IPS DF 6.9 (cell line): ENCODE results near the gene EZH1.

Experiments used
- DNase-seq: peaks from one replicate; pipeline ENCODE4 v3.0.0-alpha.2; 2013; ENCODE audit warnings: low read depth, low spot score
- H3K27ac ChIP-seq: one replicate; pipeline ENCODE4 v1.5.1; 2013; ENCODE audit warnings: low read length, control low read depth
- H3K27me3 ChIP-seq: 2 replicates; pipeline ENCODE4 v1.6.1; 2013; ENCODE audit warnings: mild to moderate bottlenecking, low read length; ENCODE audit not compliant: control insufficient read depth, insufficient read depth
- H3K36me3 ChIP-seq: 2 replicates; pipeline ENCODE4 v1.6.1; 2013; ENCODE audit warnings: low read length; ENCODE audit not compliant: control insufficient read depth, insufficient read depth
- H3K4me1 ChIP-seq: 2 replicates; pipeline ENCODE4 v1.6.1; 2013; ENCODE audit warnings: low read length; ENCODE audit not compliant: control insufficient read depth, insufficient read depth
- H3K4me3 ChIP-seq: 2 replicates; pipeline ENCODE4 v1.5.1; 2013; ENCODE audit warnings: mild to moderate bottlenecking, low read length
- H3K9me3 ChIP-seq: 2 replicates; pipeline ENCODE4 v1.6.1; 2013; ENCODE audit warnings: low read length, inconsistent platforms; ENCODE audit not compliant: control insufficient read depth, insufficient read depth
- WGBS: extraction: QIAGEN DNeasy Blood & Tissue Kit; methylation state at CpG from one replicate; pipeline ENCODE4 v1.1.7; 2013; ENCODE audit warnings: mixed read lengths, missing lambda C conversion rate; ENCODE audit not compliant: insufficient read length, insufficient coverage; 5-methylcytosine and 5-hydroxymethylcytosine counted together

EZH1 gene

DNA sequence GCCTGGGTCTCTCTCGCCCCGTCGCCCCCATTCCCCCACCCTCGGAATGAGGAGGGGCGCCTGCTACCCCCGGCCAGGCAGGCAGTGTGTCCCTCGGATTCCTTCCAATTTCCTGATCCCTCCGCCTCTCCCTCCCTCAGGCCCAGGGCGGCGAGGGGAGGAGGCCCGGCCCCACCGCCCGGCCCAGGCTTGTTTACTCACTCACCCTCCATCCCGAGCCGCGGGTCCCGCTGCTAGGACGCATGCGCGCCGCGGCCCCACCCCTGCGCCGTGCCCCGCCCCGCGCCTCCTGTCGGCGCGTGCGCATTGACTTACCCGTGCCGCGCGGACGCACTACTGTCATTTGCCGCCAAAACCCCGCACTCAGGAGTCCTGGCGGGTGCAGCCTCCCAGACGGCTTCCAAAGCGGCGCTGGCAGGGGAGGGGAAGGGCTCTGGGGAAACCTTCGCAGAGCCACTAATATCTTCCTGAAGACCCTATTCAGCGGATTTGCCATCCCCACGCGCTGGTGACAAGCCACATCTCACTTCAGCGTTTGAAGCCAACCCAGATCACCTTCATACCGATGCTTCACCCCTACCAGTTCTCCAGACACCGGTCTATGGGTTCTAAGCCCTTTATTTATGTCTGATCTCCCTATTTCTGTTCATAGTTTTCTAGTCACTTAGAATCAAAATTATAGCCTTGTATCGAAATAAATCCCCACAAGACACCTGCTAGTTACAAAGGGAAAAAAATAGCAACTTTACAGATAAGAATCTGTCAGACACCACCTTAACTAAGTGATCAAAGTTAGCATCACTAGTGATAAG lies at the start of gene EZH1:
TSS of gene EZH1 (minus strand) at position 235 of the 812 bp plus-strand sequence. CDS start 16,099 bp downstream, outside the sequence.
- peaks cover 8% of the 10 kb centered on the region; the same call in 1 of the 2 replicates for H3K27me3 ChIP-seq
- no peaks in the 10 kb centered on the region for H3K36me3 ChIP-seq
- H3K9me3 ChIP-seq, result no peaks in the 10 kb centered on the region
- peak within 1 kb of the TSS; percentile 51; the same call in 1 of the 2 replicates for H3K4me3 ChIP-seq
- H3K27ac ChIP-seq, result no peak within 1 kb of the TSS
- H3K4me1 ChIP-seq, result peaks cover 2% of the 10 kb centered on the region; the same call in 1 of the 2 replicates
- DNase-seq, result peak; percentile 82
- WGBS, result no CpG with 5 or more reads among the region's 50 CpGs

DNA sequence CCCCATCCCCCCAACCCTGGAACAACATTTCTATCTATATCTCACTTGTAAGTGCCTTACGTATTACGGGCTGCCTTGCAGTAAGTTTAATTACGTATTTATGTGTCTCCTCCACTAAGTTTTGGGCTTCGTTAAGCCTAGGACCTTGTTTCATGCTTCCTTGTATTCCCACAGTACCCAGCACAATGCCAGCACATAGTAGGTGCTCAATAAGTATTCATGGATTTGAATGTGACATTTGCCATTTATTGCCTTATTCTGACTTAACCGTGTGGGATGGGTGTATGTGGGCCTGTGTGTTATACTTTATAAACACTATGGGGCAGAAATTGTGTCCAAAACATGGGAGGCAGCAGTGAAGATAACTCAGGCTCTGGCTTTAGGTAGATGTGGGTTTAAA lies 47.7 kb upstream of the EZH1 start:
- peaks cover 4% of the 10 kb centered on the region; the same call in 1 of the 2 replicates for H3K36me3 ChIP-seq
- no peaks in the 10 kb centered on the region for H3K9me3 ChIP-seq
- no peak for DNase-seq
- no peaks in the 10 kb centered on the region for H3K4me1 ChIP-seq
- H3K27ac ChIP-seq, result no peak overlapping the region
- no peak overlapping the region for H3K4me3 ChIP-seq
- H3K27me3 ChIP-seq, result no peaks in the 10 kb centered on the region
- no CpG with 5 or more reads among the region's 5 CpGs for WGBS

DNA sequence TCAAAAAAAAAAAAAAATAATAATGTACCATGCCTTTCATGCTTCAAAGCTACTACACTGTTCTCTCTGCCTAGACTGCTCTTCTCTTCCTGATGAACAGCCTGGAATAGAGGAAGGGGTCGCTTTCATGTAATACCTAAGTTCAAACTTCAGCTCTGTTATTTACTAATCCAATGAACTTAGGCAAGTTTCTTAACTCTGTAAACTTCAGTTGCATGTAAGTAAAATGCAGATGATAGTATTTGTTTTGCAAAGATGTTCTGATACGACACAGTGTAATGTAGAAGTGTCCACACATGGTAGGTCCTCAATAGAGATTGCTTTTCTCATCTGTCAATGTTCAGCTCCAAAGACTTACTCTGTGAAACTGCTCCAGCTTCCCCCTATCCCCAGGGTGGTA lies 47.1 kb upstream of the EZH1 start:
- Histone ChIP-seq H3K36me3 (peaks cover 4% of the 10 kb centered on the region; the same call in 1 of the 2 replicates), H3K27ac (no peak overlapping the region), H3K9me3 (no peaks in the 10 kb centered on the region), H3K4me3 (no peak overlapping the region), H3K27me3 (no peaks in the 10 kb centered on the region), H3K4me1 (no peaks in the 10 kb centered on the region)
- WGBS, result no CpG with 5 or more reads among the region's 2 CpGs
- no peak for DNase-seq

DNA sequence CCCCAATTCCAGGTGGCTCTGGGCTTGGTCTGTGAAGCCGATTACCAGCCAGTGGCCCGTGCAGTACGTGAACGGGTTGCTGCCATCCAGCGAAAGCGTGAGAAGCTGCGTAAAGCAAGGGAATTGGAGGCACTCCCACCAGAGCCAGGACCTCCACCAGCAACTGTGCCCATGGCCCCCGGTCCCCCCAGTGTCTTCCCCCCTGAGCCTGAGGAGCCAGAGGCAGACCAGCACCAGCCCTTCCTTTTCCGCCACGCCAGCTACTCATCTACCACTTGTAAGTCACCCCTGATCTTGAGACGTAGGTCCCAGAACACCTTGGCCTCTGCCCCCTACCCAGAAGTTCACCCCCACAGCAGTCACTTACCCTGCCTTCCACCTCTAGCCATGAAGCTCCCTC lies 42.4 kb upstream of the EZH1 start:
- H3K36me3 ChIP-seq, result no peaks in the 10 kb centered on the region; the same call in 1 of the 2 replicates
- no peaks in the 10 kb centered on the region for H3K27me3 ChIP-seq
- H3K27ac ChIP-seq, result no peak overlapping the region
- H3K4me1 ChIP-seq, result peaks cover 1% of the 10 kb centered on the region; the same call in 1 of the 2 replicates
- WGBS, result no CpG with 5 or more reads among the region's 11 CpGs
- H3K9me3 ChIP-seq, result no peaks in the 10 kb centered on the region
- no peak overlapping the region for H3K4me3 ChIP-seq
- no peak for DNase-seq

DNA sequence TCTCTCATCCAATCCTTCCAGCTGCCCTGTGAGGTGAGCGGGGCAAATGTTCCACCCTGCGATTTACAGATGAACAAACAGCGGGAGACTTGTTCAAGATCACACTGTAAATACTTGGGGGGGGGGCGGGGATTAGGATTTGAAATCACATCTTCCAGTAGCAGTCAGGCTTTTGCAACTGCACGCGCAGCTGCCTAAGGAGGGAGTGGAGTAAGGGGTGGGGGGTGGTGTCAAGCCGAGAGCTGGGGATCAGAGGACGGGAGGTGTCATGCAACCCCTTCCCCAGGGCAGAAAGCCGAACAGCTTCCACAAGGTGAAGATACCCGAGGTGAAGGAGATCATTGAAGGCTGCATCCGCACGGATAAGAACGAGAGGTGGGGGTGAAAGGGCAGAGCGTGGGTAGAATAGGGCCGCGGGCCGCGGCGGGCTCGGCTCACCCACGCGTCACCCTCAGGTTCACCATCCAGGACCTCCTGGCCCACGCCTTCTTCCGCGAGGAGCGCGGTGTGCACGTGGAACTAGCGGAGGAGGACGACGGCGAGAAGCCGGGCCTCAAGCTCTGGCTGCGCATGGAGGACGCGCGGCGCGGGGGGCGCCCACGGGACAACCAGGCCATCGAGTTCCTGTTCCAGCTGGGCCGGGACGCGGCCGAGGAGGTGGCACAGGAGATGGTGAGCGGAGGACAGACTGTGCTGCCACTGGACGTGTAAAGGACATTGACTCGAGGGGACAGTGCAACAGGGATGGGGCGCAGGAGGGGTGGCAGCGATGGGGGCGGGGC lies 40.2 kb upstream of the EZH1 start:
- H3K4me1 ChIP-seq, result peaks cover 4% of the 10 kb centered on the region
- no peak overlapping the region for H3K27ac ChIP-seq
- WGBS, result no CpG with 5 or more reads among the region's 52 CpGs
- no peaks in the 10 kb centered on the region for H3K9me3 ChIP-seq
- H3K27me3 ChIP-seq, result peaks cover 9% of the 10 kb centered on the region; the same call in 1 of the 2 replicates
- H3K4me3 ChIP-seq, result no peak overlapping the region
- no peak for DNase-seq
- H3K36me3 ChIP-seq, result no peaks in the 10 kb centered on the region; the same call in 1 of the 2 replicates

DNA sequence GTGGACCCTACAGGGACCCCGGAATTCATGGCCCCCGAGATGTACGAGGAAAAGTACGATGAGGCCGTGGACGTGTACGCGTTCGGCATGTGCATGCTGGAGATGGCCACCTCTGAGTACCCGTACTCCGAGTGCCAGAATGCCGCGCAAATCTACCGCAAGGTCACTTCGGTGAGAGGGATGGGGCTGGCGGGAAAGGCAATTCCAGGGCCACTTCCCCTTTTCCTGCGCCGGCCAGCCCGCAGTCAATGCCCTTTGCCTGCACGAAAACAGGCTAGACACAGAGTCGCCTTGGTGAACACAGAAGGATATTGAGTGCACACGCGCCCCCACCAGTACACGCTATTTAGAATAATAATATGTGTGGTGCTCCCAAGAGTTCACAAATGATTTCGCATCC lies 39.6 kb upstream of the EZH1 start:
- H3K4me3 ChIP-seq, result no peak overlapping the region
- H3K4me1 ChIP-seq, result peaks cover 4% of the 10 kb centered on the region
- no peak for DNase-seq
- H3K27ac ChIP-seq, result no peak overlapping the region
- WGBS, result no CpG with 5 or more reads among the region's 25 CpGs
- H3K9me3 ChIP-seq, result no peaks in the 10 kb centered on the region
- H3K27me3 ChIP-seq, result peaks cover 9% of the 10 kb centered on the region; the same call in 1 of the 2 replicates
- H3K36me3 ChIP-seq, result no peaks in the 10 kb centered on the region; the same call in 1 of the 2 replicates

DNA sequence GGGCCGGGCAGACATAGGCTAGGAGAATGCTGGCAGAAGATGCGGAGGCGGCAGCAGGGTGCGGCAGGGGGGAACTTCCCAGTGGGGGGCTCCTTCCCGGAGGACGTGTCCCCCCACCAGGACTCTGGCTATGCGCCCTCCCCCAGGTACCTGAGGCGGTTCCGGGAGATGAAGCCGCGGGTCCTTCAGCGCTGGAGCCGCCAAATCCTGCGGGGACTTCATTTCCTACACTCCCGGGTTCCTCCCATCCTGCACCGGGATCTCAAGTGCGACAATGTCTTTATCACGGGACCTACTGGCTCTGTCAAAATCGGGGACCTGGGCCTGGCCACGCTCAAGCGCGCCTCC lies 38.9 kb upstream of the EZH1 start:
- Histone ChIP-seq H3K4me1 (peaks cover 4% of the 10 kb centered on the region), H3K9me3 (no peaks in the 10 kb centered on the region), H3K27ac (no peak overlapping the region), H3K4me3 (no peak overlapping the region), H3K27me3 (peaks cover 9% of the 10 kb centered on the region; the same call in 1 of the 2 replicates), H3K36me3 (peaks cover 2% of the 10 kb centered on the region; the same call in 1 of the 2 replicates)
- no CpG with 5 or more reads among the region's 22 CpGs for WGBS
- DNase-seq, result no peak

DNA sequence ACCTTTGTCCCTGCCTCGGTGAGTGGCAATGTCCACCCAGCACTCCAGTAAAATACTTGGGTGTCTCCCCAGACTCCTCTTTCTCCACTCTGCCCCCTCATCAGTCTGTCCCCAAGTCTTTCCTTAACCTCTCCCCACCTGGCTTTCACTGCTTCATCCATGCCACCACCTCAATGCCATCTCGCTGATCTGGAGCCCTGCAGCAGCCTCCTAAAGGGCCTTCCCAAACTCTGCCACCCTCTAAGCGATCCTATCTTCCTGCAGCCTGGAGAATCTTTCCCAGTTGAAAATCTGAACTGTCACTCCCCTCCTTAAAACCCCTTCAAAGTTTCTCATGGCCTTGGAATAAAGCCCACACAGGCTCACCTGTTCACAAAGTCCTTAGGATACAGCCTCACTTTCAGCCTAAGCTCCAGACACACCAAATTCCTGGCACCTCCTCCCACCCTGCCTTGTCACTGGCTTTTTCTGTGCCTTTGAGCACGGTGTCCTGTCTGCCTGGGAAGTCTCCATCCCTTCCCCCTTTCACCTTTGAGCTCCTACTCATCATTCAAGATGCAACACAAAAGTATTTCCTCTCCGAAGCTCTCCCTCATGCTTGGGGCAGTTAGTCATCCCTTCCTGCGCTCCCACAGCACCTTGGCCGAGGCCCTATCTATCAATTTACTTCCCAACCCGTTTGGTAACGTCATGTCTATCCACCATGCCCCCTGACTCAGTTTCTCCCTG lies 38.4 kb upstream of the EZH1 start:
- Histone ChIP-seq H3K27me3 (peaks cover 9% of the 10 kb centered on the region; the same call in 1 of the 2 replicates), H3K4me1 (peaks cover 4% of the 10 kb centered on the region), H3K9me3 (no peaks in the 10 kb centered on the region), H3K36me3 (peaks cover 3% of the 10 kb centered on the region; the same call in 1 of the 2 replicates), H3K27ac (no peak overlapping the region), H3K4me3 (no peak overlapping the region)
- no CpG with 5 or more reads among the region's 9 CpGs for WGBS
- DNase-seq, result no peak

DNA sequence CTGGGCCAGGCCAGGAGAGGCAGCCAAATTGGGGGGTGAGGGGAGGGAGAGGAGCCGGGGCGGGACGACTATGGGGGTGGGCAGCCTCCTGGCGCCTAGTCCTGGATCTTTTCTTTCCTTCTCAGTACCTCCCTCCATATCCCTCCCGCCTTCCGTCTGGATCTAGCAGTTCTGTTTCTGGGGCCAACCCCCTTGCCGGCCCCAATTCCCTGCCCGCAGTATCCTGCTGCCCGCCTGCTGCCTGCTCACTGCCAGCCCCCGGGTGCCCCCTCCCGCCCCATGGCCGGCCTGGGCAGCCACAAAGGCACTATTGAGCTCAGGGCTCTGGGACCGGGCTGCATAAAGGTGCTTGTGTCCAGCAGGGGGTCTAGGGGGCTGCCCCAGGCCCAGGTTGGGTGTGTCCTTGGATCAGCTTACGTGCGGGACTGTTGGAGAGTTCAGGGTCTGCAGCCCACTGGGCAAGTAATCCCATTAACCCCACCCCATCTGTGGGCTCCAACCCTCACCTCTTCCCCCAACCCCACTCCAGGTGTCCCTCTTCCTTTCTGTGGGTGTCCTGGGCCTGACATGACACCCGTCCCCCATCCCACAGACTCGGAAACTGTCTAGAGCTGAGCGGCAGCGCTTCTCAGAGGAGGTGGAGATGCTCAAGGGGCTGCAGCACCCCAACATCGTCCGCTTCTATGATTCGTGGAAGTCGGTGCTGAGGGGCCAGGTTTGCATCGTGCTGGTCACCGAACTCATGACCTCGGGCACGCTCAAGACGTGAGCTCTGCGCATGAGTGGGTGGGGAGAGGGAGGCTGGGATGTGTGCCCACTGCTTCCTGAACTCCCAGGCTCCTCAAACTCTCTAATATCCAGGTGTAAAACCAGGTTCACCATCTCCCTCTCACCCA lies 37.6 kb upstream of the EZH1 start:
- Histone ChIP-seq H3K4me1 (peaks cover 4% of the 10 kb centered on the region), H3K27me3 (peaks cover 9% of the 10 kb centered on the region; the same call in 1 of the 2 replicates), H3K36me3 (peaks cover 7% of the 10 kb centered on the region), H3K27ac (no peak overlapping the region), H3K9me3 (no peaks in the 10 kb centered on the region), H3K4me3 (no peak overlapping the region)
- WGBS, result no CpG with 5 or more reads among the region's 29 CpGs
- DNase-seq, result no peak
